Right lobe of liver (tissue), 6 donors: ENCODE data around the gene CDK5. TPM values are rescaled to one million over a fixed set of nuclear protein-coding genes. Genes with fewer than 3 reads are reported as not detected.

Source experiments
- ATAC-seq, 4 donors: fragments of 200-7000 bp; cut with Tn5 transposase; one replicate each; pipeline ENCODE4 v1.9.1; 2020; ENCODE audit warnings: mild to moderate bottlenecking in 4 of 4, moderate library complexity in 4 of 4
- DNase-seq, 3 donors: peaks; one replicate each; pipeline ENCODE4 v3.0.0-alpha.2; 2020
- H3K27ac ChIP-seq, 3 donors: fragments of 200-600 bp; one replicate each; pipeline ENCODE4 v1.8.0; 2022
- H3K27me3 ChIP-seq, 2 donors: fragments of 200-600 bp; one replicate each; pipeline ENCODE4 v1.8.0; 2022
- H3K36me3 ChIP-seq, 4 donors: fragments of 200-600 bp; sonication (generic) in 1 of 4; one replicate each; pipeline versions ENCODE4 v1.5.1 to v1.8.0; 2017 to 2022; ENCODE audit warnings: control low read depth in 1 of 4
- H3K4me1 ChIP-seq, 4 donors: fragments of 200-600 bp; sonication (generic) in 1 of 4; one replicate each; pipeline versions ENCODE4 v1.5.1 to v1.8.0; 2017 to 2022; ENCODE audit warnings: control low read depth in 1 of 4
- H3K4me3 ChIP-seq, 3 donors: fragments of 200-600 bp; one replicate each; pipeline ENCODE4 v1.8.0; 2022
- H3K9me3 ChIP-seq, 4 donors: fragments of 200-600 bp; sonication (generic) in 1 of 4; one replicate each; pipeline versions ENCODE4 v1.5.1 to v1.8.0; 2017 to 2022; ENCODE audit warnings: control low read depth in 1 of 4
- CTCF ChIP-seq, 4 donors: fragments of 200-600 bp in 3 of 4; fragments of 450-650 bp in 1 of 4; IDR thresholded peaks; one replicate each; pipeline versions ENCODE4 v1.5.1 to v1.8.0; 2016 to 2022; ENCODE audit warnings: antibody characterized with exemption in 4 of 4, mild to moderate bottlenecking in 2 of 4
- POLR2A ChIP-seq: fragments of 450-650 bp; IDR thresholded peaks from one replicate; pipeline ENCODE4 v1.6.1; 2017; ENCODE audit warnings: antibody characterized with exemption, mild to moderate bottlenecking
- WGBS: methylation state at CpG from one replicate; pipeline ENCODE4 v1.1.6; 2018; ENCODE audit warnings: low coverage, low lambda C conversion rate; ENCODE audit not compliant: insufficient coverage; ENCODE audit errors: missing lambda C conversion rate; 5-methylcytosine and 5-hydroxymethylcytosine counted together
- intact Hi-C, 2 donors: fragments of 100-400 bp; cut with DNase I; formaldehyde crosslinking; loops; one replicate each; pipeline versions ENCODE4 v1.11.2 to v1.14.1; 2022
- total RNA-seq, 6 experiments: library from RNA; depleted of rRNA in 2 of 6; stranded (reverse); fragments of >200 nt in 2 of 6; fragmentation: NEBNext Ultra II Directional in 3 of 6; extraction: Animal tissue kit (Norgen Biotek cat#: 25700) in 3 of 6; gene quantifications; one replicate each; pipeline versions ENCODE4 v1.1.0 to v1.2.4, GENCODE V29; 2016 to 2023
- donor health status: DM: no; HTN: yes; CAD: no.
- donor health status: DM: no; HTN: no; CAD: no.
- donor health status: DM: no; HTN: no; CAD: no.
- donor health status: DM: no; HTN: yes; CAD: no.
- donor health status: DM: no; HTN: yes; CAD: no.

CDK5 gene
- total RNA-seq, 6 experiments from 2014 or later = 5.0 to 9.6 (median 6.1) TPM

- Histone ChIP-seq H3K36me3 (peaks cover 0 to 8% (median 3%) of the 10 kb centered on the region in 4 donors), H3K27me3 (no peaks in the 10 kb centered on the region), H3K4me1 (peaks cover 0 to 42% (median 17%) of the 10 kb centered on the region in 4 donors), H3K4me3 (peak overlapping the region; percentile 85 to 92 (median 87)), H3K9me3 (no peaks in the 10 kb centered on the region), H3K27ac (peak overlapping the region; percentile 89 to 96 (median 94))
- TF ChIP-seq CTCF (IDR thresholded peaks at IDR 0.05) (peak in 1 of 4 donors; percentile 2), POLR2A (no peak)
- WGBS = 0% methylated on average over 2 of the region's 17 CpGs
- intact Hi-C loops = no loop called here
- no peak for ATAC-seq
- DNase-seq = no peak
Observed at GRCh38 chr7:151060113-151060415, 2.4 kb upstream of the CDK5 start.

- Histone ChIP-seq H3K36me3 (peaks cover 0 to 3% (median under 1%) of the 10 kb centered on the region in 4 donors), H3K27ac (peak within 1 kb of the TSS; percentile 89 to 96 (median 94)), H3K4me3 (peak within 1 kb of the TSS; percentile 85 to 92 (median 87)), H3K9me3 (no peaks in the 10 kb centered on the region), H3K27me3 (no peaks in the 10 kb centered on the region), H3K4me1 (peaks cover 0 to 42% (median 17%) of the 10 kb centered on the region in 4 donors)
- peak; percentile 26 to 50 (median 36) for ATAC-seq
- intact Hi-C loops = no loop called here
- under 1% methylated on average over 14 of the region's 75 CpGs for whole genome bisulfite sequencing
- TF ChIP-seq POLR2A = peak; percentile 40
- peak; percentile 22 to 42 (median 37) for TF ChIP-seq CTCF (IDR thresholded peaks at IDR 0.05)
- peak; percentile 81 to 88 (median 87) for DNase-seq
Observed at GRCh38 chr7:151059367-151060112, 1.8 kb upstream of the CDK5 start, which contains the start of gene SLC4A2. SLC4A2 (plus strand) TSS chr7:151059589; CDS start chr7:151061988, 2,399 bp downstream.

- Histone ChIP-seq H3K27me3 (no peaks in the 10 kb centered on the region), H3K4me1 (peaks cover 0 to 40% (median 16%) of the 10 kb centered on the region in 4 donors), H3K36me3 (no peaks in the 10 kb centered on the region), H3K4me3 (peak overlapping the region; percentile 85 to 92 (median 87)), H3K9me3 (no peaks in the 10 kb centered on the region), H3K27ac (peak overlapping the region; percentile 89 to 96 (median 94))
- WGBS = 3% methylated on average over 14 of the region's 18 CpGs
- no peak for ATAC-seq
- TF ChIP-seq CTCF (IDR thresholded peaks at IDR 0.05) = no peak
- intact Hi-C loops = no loop called here
- DNase-seq = no peak
Observed at GRCh38 chr7:151058781-151059366, 1.2 kb upstream of the CDK5 start.

GRCh38 chr7:151057989-151058780 is 488 bp upstream of the CDK5 start:
- peak overlapping the region; percentile 72 to 92 (median 87) for H3K4me3 ChIP-seq
- H3K27ac ChIP-seq = peak overlapping the region; percentile 89 to 96 (median 94)
- peak; percentile 79 to 89 (median 83) for ATAC-seq
- H3K4me1 ChIP-seq = peaks cover 0 to 34% (median 13%) of the 10 kb centered on the region in 4 donors
- TF ChIP-seq CTCF (IDR thresholded peaks at IDR 0.05) (no peak), POLR2A (peak; percentile 79)
- no peaks in the 10 kb centered on the region for H3K36me3 ChIP-seq
- no peaks in the 10 kb centered on the region for H3K27me3 ChIP-seq
- DNase-seq = peak; percentile 99
- 0% methylated on average over 10 of the region's 46 CpGs for WGBS
- H3K9me3 ChIP-seq = no peaks in the 10 kb centered on the region
- intact Hi-C loops = no loop called here
